GM06990 (cell line): ENCODE results near the gene ZNF365.

Experiments
- DNase-seq: peaks from one replicate; pipeline ENCODE4 v3.0.0-alpha.2; 2011; ENCODE audit not compliant: insufficient read length; ENCODE audit errors: extremely low read depth
- H3K27me3 ChIP-seq: replicated peaks from 2 replicates; pipeline ENCODE4 v1.6.0; 2011; ENCODE audit warnings: low read length; ENCODE audit not compliant: control insufficient read depth, insufficient read depth
- H3K36me3 ChIP-seq: 2 replicates; pipeline ENCODE4 v1.5.1; 2011; ENCODE audit warnings: low read length; ENCODE audit not compliant: control insufficient read depth, insufficient read depth
- H3K4me3 ChIP-seq: replicated peaks from 2 replicates; pipeline ENCODE4 v1.5.1; 2011; ENCODE audit warnings: low read depth, mild to moderate bottlenecking, control low read depth, low read length
- TF ChIP-seq, protein P1 (sequence below): IDR thresholded peaks from 2 replicates; pipeline ENCODE4 v1.5.1; 2011; ENCODE audit warnings: low read length, control low read depth, mild to moderate bottlenecking, inconsistent platforms; ENCODE audit not compliant: insufficient read depth, poor library complexity, severe bottlenecking

Gene ZNF365

DNA sequence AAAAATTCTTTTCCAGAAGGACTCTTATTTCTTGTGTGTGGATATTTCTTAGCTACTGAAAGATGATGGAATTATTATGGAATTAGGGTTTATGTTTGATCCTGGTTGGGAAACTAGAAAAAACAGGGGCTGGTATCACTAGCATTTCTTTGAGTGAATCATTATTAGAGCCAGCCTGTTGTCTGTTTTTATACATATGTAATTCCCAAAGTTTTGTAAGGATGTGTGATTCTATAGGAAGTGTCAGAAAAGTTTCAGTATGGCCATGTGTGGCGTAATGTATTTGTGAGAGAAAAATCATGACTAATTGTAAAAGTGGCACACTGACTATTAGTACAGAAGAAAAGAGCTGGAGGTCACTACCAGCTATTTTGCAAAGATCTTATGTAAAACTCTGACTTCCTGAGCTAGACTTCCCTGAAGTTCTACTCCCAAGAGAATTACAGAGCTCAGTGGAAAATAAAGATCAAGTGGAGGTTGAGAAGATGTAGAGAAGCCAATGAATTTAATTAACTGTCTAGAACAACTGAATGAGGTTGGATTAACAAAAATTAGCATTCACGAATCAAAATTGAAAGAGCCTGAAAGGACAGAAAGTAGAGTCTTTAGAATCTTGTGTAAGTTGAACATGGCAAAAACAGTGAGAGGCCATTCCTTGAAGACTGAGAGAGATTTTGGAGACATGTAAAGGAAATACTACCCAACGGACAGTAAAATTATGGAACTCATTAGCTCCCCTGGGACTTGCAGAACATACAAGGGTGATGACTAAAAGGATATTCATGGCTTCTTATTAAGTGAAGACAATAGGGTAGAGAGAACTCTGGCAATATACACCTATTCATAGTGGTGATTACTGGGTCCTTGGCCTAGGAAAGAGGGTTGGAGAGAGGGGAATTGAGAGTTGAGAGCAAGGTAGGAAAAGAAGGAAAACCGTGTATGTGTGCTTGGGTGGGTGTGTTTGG is 12.5 kb downstream of the ZNF365 start:
- Histone ChIP-seq H3K4me3 (no peak overlapping the region), H3K27me3 (no peaks in the 10 kb centered on the region; the same call in 1 of the 2 replicates), H3K36me3 (no peaks in the 10 kb centered on the region)
- no peak for DNase-seq
- TF ChIP-seq, protein P1, sequence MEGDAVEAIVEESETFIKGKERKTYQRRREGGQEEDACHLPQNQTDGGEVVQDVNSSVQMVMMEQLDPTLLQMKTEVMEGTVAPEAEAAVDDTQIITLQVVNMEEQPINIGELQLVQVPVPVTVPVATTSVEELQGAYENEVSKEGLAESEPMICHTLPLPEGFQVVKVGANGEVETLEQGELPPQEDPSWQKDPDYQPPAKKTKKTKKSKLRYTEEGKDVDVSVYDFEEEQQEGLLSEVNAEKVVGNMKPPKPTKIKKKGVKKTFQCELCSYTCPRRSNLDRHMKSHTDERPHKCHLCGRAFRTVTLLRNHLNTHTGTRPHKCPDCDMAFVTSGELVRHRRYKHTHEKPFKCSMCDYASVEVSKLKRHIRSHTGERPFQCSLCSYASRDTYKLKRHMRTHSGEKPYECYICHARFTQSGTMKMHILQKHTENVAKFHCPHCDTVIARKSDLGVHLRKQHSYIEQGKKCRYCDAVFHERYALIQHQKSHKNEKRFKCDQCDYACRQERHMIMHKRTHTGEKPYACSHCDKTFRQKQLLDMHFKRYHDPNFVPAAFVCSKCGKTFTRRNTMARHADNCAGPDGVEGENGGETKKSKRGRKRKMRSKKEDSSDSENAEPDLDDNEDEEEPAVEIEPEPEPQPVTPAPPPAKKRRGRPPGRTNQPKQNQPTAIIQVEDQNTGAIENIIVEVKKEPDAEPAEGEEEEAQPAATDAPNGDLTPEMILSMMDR, result no peak

DNA sequence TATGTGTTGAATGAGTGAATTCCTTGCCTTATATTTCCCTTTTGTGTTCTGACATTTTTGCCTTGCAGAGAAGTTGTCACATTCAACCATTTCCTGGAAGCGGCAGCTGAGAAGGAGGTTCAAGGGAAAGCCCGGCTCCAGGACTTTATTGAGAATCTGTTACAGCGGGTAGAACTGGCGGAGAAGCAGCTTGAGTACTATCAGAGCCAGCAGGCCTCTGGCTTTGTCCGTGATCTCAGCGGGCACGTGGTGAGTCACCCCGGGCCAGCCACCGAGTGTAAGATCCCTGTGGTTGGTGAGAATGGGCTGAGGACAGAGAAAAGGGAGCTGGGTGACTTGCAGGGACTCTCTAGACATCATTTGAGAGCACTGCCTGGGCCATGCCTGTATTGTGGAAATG is 14.2 kb downstream of the ZNF365 start:
- Histone ChIP-seq H3K27me3 (no peaks in the 10 kb centered on the region; the same call in 1 of the 2 replicates), H3K4me3 (no peak overlapping the region), H3K36me3 (no peaks in the 10 kb centered on the region)
- DNase-seq, result no peak
- TF ChIP-seq, protein P1, result no peak

DNA sequence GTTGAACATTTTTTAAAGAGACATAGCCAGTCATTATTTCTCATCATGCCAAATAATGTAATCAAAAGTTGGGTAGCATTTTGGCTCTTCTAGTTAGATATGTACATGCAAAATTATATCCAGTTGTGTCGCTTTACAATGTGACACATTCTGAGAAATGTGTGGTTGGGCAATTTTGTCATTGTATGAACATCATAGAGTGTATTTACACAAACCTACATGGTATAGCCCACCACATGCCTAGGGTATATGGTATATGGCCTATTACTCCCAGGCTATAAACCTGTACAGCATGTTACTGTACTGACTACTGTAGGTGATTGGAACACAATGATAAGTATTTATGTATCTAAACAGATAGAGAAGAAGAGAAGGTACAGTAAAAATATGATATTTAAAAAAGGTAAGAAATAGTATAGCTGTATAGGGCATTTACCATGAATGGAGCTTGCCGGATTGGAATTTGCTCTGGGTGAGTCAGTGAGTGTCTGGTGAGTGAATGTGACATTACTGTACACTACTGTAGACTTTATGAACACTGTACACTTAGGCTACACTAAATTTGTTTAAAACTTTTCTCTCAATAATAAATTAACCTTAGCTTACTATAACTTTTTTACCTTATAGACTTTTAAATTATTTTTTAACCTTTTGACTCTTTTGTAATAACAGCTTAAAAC is 16.5 kb downstream of the ZNF365 start:
- DNase-seq, result no peak
- Histone ChIP-seq H3K27me3 (no peaks in the 10 kb centered on the region; the same call in 1 of the 2 replicates), H3K4me3 (no peak overlapping the region), H3K36me3 (no peaks in the 10 kb centered on the region)
- TF ChIP-seq, protein P1, result no peak

DNA sequence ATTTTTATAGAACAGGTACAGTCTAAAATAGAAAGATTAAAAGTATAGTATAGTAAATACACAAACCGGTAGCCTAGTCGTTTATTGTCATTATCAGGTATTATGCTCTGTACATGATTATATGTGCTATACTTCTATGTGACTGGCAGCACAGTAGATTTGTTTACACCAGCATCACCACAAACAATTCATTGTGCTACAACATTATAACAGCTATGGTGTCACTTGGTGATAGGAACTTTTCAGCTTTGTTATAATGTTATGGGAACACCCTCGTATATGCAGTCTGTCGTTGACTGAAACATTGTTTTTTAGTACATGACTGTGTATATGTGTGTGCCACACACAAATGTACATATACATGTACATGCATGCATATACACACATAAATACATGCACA is 19.1 kb downstream of the ZNF365 start:
- no peak overlapping the region for H3K4me3 ChIP-seq
- TF ChIP-seq, protein P1, result no peak
- no peaks in the 10 kb centered on the region for H3K36me3 ChIP-seq
- no peak for DNase-seq
- H3K27me3 ChIP-seq, result no peaks in the 10 kb centered on the region; the same call in 1 of the 2 replicates

DNA sequence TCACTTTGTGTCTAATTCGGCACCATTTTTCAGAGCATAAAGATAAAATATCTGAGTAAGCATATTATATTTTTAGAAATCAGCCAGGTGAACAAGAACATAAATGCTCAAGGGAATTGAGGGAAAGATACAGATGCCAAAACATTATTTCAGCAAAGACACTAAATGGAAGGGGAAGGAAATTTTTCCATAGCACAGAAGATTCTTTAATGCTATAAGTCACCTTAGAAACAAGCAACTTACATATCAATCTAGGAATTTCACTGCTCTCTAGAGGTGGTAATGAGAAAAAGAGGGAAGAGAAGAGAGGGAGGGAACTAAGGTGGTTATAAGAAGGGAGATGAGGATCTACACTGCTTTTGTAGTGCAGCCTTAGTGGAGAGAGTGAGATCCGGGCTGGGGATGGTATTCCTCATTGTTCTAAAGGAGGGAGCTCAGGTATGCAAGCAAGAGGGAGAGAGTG is 20.4 kb downstream of the ZNF365 start:
- TF ChIP-seq, protein P1, result no peak
- Histone ChIP-seq H3K27me3 (no peaks in the 10 kb centered on the region; the same call in 1 of the 2 replicates), H3K4me3 (no peak overlapping the region), H3K36me3 (no peaks in the 10 kb centered on the region)
- DNase-seq, result no peak
